HG03097 (cell line): ENCODE data around the gene PPP1R1A.

ENCODE experiments used
- ATAC-seq: cut with Tn5 transposase; IDR thresholded peaks from one replicate; pipeline ENCODE4 v1.9.1; 2021; ENCODE audit not compliant: unreplicated experiment, low FRiP score

PPP1R1A gene

DNA sequence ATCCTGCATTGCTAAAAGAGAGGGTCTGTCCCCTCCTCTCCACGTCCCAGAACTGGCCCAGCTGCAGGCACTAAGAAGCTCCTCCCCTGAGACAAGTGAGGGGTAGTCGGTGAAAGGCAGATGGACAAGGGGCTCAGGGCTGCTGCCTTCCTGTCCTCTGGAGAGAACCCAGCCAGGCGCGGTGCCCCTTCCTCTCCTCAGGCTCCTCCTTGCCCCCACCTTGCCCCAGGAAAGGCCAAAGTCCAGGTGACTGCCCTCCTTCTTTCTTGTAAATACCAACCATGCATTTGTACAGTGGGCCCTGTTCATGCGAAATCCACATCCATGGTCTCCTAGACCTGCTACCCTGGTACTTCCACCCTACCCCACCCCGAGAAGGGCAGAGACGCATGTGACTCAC lies 9.7 kb downstream of the PPP1R1A start:
- no peak for ATAC-seq

GRCh38 chr12:54572881-54573280 lies 15.6 kb downstream of the PPP1R1A start:
- ATAC-seq = no peak

DNA sequence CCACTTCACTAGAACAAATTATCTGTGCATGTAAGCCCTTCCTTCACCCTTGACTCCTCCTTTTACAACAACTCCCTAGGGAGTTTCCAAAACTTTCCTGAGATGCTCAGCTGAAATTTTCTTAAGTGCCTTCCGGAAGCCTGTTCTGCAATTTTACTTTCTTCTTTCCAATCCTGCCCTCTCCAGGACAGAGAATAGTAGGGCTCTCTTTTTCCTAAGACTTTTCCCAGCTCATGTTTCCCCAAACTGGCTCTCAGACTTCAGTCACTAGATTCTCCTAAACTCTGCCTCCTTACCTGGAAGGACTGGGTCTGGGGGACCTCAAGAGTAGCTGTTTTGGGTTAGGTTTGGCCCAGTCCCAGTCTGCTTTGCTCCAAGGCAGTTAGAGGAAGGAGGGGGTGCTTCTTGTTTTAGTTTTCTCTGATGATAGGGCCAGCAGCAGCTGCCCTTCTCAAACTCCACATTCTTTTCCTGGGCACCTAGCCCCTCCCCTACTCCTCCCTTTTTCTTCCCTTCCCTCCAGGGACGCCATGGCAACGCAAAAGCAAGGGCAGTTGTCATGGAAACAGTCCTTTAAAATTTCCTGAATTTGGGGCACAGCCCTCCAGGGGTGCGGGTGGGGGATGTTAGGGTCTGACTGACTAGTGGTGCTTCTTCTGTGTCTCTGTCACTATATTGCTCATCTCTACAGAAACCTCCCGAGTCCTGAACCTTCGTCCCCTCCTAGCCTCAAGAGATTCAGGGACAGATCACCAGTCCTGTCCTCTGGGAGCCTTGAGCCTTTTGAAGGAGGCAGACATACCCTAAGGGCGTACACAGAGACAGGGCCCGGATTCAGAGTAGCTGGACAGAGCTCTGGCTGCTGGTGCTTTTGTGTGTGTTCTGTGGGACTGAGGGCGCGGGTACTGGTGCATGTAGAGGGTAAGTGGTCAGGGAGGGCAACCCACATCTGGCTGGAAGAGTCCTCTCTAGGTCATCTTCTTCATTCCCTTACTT lies 17.0 kb downstream of the PPP1R1A start:
- ATAC-seq = no peak

DNA sequence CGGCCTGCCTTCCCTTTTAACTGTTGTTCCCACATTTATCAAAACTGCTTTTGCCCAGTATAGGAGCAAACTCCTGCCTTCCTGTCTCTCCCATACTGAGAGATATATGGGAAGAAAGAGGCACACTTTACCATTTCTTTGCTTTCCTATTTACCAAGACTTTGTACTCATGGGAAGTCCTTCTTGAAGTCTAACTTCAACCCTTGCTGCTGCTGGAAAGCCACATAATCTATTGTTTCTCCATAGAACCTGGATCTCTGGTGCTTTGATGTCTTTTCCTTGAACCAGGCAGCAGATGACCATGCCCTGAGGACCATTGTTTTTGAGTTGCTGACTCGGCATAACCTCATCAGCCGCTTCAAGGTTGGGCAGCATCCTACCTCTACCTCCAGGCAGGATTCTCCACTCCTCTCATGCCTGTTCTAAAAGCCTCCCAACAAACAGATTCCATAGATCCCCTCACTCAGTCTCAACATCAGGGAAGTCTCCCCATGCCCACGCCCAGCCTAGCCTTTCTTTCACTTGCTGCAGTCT lies 18.4 kb downstream of the PPP1R1A start:
- ATAC-seq = no peak

DNA sequence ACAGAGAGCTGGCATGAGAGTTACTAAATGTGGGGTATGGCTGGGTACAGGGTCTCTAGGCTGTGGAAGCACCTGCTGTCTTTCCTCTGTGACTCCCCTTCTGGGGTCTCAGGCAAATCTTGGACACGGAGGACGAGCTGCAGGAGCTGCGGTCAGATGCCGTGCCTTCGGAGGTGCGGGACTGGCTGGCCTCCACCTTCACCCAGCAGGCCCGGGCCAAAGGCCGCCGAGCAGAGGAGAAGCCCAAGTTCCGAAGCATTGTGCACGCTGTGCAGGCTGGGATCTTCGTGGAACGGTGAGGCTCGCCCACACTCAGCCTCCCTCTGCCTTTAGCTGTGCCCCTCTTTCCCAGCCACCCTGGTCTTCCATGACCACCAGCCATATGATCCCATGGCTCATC lies 19.4 kb downstream of the PPP1R1A start:
- no peak for ATAC-seq

DNA sequence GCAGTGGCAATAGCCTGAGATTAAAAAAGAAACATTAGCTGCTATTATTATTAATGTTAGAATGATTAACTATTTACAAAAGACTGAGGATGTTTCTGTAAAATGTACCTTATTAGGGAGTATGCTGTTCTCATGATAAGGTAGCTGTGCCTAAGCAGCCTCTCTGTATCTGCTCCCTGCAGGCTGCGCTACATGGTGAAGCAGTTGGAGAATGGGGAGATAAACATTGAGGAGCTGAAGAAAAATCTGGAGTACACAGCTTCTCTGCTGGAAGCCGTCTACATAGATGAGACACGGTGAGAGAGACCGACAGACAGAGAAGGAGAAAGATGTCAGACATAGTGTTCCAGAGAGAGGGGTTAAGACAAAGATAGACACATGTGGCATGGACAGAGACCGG lies 21.7 kb downstream of the PPP1R1A start:
- ATAC-seq = no peak

- ATAC-seq = no peak
Measured at GRCh38 chr12:54565986-54566544, 22.4 kb downstream of the PPP1R1A start.

DNA sequence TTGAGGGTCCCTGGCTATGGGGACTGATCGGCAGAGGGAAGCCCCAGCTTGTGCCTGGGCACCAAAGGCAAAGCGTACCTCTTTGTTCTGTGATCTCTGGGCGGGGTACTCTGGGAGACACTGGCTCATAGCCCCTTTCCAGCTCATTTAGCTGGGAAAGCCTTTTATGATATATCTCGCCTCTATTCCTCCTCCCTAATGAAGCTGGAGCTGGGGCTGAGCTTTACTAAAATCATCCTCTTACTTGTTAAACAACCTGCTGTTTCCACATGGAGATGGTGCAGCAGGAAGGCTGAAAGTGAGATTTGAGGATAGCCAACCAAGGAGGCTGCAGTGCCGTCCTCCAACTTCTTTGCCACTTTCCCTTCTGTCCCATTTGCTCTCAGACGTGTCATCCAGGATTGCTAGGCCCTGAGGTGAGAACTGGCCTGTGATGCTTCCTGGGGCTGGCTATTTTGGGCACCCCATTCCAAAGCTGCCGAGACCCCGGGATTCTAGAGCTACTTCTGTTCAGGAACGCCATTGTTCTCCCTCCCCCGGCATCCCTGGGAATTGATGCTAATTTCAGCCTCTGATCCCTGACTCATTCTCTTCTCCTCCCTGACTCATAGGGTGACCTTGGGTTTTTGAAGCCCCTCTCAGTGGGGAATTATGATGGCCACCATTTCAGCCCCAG lies 23.0 kb downstream of the PPP1R1A start:
- ATAC-seq = no peak

DNA sequence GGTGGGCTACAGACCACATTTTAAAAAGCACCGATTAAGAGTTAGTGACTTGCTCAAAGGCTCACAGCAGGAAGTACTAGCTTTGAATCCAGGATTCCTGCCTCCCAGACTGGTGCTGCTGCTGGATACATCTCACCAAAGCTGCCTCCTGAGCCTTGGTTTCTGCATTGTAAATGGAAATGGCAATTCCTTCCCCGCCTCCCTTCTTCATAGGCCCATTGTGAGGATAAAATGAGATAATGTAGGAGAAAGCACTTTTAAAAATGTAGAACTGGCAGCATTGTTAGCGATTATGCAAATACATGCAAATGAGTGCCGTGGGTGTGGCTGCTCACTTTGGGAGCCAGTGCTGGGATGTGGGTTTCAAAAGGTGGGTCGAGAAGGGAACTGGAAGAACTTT lies 23.7 kb downstream of the PPP1R1A start:
- ATAC-seq = no peak

GRCh38 chr12:54563787-54564186 lies 24.7 kb downstream of the PPP1R1A start:
- ATAC-seq = no peak

- ATAC-seq = no peak
Measured at GRCh38 chr12:54562750-54563356, 25.6 kb downstream of the PPP1R1A start.

- ATAC-seq = no peak
Measured at GRCh38 chr12:54561164-54561563, 27.3 kb downstream of the PPP1R1A start.

DNA sequence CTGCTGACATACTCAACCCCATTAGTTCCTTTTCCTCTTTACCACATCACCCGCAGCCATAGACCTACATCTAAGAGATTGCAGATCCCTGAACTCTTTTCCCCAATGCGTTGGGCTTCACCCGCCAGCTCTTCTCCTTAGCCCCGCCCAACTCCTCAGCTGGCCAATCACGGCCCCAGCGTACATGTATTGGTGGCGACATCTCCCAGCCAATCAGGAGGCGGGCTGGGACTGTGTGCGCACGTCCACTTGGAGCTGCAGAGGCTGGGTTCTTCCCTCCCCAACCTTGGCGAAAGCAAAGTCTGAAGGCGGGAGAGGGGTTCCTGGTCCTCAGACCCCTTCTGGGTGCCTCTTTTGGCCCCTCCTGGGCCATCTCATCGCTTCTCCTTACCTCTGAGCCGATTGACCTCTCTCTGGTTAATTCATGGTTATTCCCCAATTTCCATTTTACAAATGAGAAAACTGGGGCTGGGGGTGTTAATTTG lies 28.0 kb downstream of the PPP1R1A start:
- ATAC-seq = peak; percentile 99

DNA sequence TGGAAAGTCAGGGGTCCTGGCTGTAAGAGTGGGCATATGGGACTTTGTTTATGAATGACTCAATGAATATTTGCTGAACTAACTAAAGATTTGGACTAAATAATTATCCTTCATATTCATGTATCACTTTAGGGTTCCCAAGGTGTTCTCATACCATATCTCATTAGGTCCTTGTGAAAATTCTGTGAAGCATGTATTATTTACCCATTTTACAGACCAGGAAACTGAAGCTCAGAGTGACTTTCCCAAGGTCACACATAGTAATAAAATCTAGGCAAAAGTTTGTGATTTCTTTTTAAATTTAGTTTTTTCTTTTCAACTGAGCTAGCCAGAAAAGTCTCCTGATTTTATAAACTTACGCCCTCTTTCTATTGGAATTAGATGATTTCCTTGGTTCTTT lies 29.7 kb downstream of the PPP1R1A start:
- no peak for ATAC-seq

GRCh38 chr12:54558311-54558710 lies 30.1 kb downstream of the PPP1R1A start:
- no peak for ATAC-seq

DNA sequence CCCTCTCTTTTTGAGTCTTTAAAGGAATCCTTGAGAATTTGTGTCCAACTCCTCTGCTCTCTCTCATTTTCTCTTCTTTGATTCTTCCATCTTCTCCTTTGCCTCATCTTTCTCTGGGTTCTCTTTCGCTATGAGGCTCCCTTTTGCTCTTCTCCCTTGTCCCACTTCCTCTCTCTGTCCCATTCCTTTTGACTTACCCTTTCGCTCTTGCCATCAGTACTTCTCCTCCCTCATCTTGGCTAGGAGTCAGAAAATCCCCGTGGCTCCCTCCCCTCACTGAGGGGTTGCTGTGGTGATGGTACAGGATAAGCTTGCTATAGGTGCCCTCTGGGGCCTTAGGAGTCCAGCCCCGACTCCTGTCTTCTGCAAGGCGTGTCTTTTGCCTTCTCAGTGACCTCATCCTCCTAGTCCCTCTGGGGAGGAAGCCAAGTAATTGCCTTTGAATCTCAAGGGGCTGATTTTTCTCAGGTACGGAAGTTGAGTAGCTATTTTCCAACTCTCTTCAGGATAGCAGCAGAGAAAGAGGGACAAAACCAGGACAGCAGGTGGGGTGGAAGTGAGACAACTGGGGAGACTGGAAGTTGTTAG lies 32.7 kb downstream of the PPP1R1A start:
- ATAC-seq = no peak

GRCh38 chr12:54549774-54550451 lies 38.5 kb downstream of the PPP1R1A start:
- no peak for ATAC-seq

DNA sequence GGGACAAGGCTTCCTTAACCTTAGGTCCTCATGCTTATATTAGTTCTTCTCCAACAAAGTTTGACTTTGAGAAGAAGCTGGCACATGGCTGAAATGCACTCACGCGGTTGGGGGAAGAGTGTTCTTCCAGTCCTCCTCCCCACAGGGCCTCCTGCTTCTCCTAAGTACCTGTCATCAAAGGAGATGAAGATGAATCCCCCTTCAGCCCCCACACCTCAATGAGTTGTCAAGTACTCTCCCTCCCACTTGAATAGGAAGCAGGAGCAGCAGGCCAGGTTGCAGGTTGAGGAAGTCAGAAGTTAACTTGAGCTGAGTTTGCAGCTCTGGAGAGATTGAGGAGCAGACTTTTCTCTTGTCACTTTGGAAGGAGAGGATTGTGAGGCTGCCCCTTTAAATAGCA lies 41.9 kb downstream of the PPP1R1A start:
- no peak for ATAC-seq

GRCh38 chr12:54544743-54545142 lies 43.7 kb downstream of the PPP1R1A start:
- ATAC-seq = no peak

DNA sequence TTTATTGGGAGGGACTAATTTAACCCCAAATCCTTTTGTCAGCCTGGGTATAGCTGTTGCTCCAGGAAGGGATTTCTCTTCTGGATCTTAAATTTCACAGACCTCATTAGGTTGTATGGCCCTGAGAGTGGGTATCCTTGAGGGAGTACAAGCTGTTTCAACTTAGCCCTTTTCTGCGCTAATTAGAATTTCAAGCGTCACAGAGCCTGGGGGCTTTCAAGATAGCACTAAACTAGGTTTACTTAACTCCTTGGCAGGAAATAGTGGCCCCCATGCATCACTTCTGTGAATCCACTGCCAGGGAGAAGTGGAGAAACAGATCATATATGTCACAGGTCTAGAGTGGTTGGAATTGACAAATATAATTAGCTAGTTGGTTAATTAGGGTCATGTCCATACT lies 44.9 kb downstream of the PPP1R1A start:
- no peak for ATAC-seq
